Measurements from ENCODE around the gene HCRTR2.

- TF ChIP-seq CTCF (IDR thresholded peaks at IDR 0.05) (no peak), POLR2AphosphoS5 (IDR thresholded peaks at IDR 0.05) (no peak)
Measured at GRCh38 chr6:55131616-55132015, 42.7 kb upstream of the HCRTR2 start.

All from upper lobe of left lung (tissue), 4 donors.